HCT116 (cell line): ENCODE data around the gene NTNG2.

Source experiments
- EZH2phosphoT487 ChIP-seq: fragments of 200-600 bp; IDR thresholded peaks from 2 replicates; pipeline ENCODE4 v1.6.1; 2018; ENCODE audit warnings: antibody characterized with exemption, borderline replicate concordance
- FOSL1 ChIP-seq: IDR thresholded peaks from 2 replicates; pipeline ENCODE4 v1.6.1; 2012; ENCODE audit warnings: low read depth
- POLR2A ChIP-seq: IDR thresholded peaks from 2 replicates; pipeline ENCODE4 v1.7.0; 2011; ENCODE audit warnings: borderline replicate concordance; ENCODE audit not compliant: insufficient read depth, insufficient read length; ENCODE audit errors: extremely low read depth
- POLR2AphosphoS5 ChIP-seq: IDR thresholded peaks from 2 replicates; pipeline ENCODE4 v1.6.1; 2011; ENCODE audit warnings: mild to moderate bottlenecking, low read depth, low read length, moderate library complexity
- YY1 ChIP-seq: IDR thresholded peaks from 2 replicates; pipeline ENCODE4 v1.6.1; 2011; ENCODE audit warnings: low read length, low read depth, moderate library complexity, mild to moderate bottlenecking; ENCODE audit not compliant: insufficient replicate concordance; ENCODE audit errors: extremely low read depth
- TF ChIP-seq, protein P1 (sequence below): IDR thresholded peaks from 2 replicates; pipeline ENCODE4 v1.6.1; 2011; ENCODE audit warnings: mild to moderate bottlenecking, low read length, moderate library complexity; ENCODE audit not compliant: insufficient replicate concordance; ENCODE audit errors: extremely low read depth

DNA sequence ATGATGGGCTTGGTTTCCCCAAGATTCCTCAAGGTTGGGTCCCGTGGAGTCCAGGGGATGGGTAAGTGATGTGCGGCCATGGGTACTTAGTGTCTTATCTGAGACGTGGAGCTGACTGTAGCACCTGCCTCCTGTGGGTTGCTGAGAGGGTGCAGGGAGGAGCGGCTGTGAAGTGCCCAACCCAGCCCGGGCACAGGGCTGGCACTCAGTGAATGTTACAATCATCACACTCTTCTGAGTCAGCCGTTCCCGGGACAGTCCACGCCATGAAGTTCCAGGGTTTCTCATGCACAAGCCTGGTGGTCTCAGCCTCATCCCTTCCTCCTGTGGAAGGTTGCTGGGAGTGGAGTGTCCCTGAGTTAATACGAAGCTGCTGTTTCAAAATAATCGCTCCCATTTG, 29.1 kb downstream of the NTNG2 start:
- TF ChIP-seq POLR2AphosphoS5 = no peak
- no peak for TF ChIP-seq FOSL1
- no peak for TF ChIP-seq POLR2A
- TF ChIP-seq YY1 = no peak
- no peak for TF ChIP-seq EZH2phosphoT487
- TF ChIP-seq, protein P1, sequence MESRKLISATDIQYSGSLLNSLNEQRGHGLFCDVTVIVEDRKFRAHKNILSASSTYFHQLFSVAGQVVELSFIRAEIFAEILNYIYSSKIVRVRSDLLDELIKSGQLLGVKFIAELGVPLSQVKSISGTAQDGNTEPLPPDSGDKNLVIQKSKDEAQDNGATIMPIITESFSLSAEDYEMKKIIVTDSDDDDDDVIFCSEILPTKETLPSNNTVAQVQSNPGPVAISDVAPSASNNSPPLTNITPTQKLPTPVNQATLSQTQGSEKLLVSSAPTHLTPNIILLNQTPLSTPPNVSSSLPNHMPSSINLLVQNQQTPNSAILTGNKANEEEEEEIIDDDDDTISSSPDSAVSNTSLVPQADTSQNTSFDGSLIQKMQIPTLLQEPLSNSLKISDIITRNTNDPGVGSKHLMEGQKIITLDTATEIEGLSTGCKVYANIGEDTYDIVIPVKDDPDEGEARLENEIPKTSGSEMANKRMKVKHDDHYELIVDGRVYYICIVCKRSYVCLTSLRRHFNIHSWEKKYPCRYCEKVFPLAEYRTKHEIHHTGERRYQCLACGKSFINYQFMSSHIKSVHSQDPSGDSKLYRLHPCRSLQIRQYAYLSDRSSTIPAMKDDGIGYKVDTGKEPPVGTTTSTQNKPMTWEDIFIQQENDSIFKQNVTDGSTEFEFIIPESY = no peak
